WI38 (cell line): ENCODE results near the gene SARS1.
"Not testable (repeated sequence)": the region's sequence is repeated elsewhere in the genome, so short reads cannot be mapped to it uniquely, and the experiment has no call there.

Experiments used
- H3K4me3 ChIP-seq: 2 replicates; pipeline ENCODE4 v1.5.1; 2011; ENCODE audit warnings: low read depth, mild to moderate bottlenecking, control low read depth, low read length
- TF ChIP-seq, protein P1 (sequence below): IDR thresholded peaks from 2 replicates; pipeline ENCODE4 v1.5.1; 2012; ENCODE audit warnings: low read depth, mild to moderate bottlenecking, control low read depth, low read length

Gene SARS1

DNA sequence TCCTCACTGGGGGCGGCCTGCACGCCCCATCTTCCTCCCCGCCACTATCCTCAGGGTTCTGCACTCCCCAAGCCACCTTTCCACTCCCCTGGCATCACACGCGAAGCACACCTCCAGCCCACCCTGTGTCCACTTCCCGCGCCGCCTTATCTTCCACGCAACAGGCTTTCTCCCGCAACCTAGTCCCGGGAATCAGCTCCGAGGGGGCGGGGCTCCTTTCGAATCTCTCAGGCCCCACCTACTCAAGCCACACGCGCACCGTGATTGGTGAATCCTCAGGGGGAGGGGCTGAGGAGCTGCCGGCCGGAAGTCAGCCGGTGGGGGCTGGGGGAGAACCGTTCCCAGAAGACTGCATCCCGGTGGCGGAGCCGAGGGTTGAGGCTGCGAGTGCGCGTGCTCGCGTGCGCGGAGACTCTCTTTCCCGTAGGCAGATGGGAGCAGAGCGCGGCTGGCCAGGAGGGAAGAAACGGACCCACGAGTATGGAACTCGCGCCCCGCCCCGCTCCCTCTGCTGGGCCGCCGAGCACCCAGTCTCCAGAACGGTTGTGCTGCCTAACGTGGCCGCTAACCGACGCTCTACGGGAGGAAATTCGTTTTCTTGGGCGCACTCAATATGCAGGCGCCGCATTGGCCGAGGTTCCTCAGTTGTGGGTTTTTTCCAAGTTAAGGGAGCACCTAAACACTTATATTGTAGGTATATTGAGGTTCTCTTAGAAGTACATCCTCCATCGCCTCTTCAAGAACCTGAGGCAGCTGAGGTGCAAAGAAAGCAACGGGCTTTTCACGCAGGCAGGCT lies 69.4 kb downstream of the SARS1 start, which contains the start of gene PSRC1:
Gene PSRC1, minus strand, starts transcription at position 194 of the 796 bp plus-strand sequence.
- TF ChIP-seq, protein P1, sequence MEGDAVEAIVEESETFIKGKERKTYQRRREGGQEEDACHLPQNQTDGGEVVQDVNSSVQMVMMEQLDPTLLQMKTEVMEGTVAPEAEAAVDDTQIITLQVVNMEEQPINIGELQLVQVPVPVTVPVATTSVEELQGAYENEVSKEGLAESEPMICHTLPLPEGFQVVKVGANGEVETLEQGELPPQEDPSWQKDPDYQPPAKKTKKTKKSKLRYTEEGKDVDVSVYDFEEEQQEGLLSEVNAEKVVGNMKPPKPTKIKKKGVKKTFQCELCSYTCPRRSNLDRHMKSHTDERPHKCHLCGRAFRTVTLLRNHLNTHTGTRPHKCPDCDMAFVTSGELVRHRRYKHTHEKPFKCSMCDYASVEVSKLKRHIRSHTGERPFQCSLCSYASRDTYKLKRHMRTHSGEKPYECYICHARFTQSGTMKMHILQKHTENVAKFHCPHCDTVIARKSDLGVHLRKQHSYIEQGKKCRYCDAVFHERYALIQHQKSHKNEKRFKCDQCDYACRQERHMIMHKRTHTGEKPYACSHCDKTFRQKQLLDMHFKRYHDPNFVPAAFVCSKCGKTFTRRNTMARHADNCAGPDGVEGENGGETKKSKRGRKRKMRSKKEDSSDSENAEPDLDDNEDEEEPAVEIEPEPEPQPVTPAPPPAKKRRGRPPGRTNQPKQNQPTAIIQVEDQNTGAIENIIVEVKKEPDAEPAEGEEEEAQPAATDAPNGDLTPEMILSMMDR: peak; percentile 42
- H3K4me3 ChIP-seq: peak within 1 kb of the TSS; percentile 87

- TF ChIP-seq, protein P1: no peak
- peak overlapping the region; percentile 87 for H3K4me3 ChIP-seq
These were observed 70.3 kb downstream of the SARS1 start for GRCh38 chr1:109283748-109284600.

- not testable (repeated sequence) for H3K4me3 ChIP-seq
These were observed 73.0 kb downstream of the SARS1 start for GRCh38 chr1:109286762-109287161.
